ENCODE data around the gene PPP1R17.

GRCh38 chr7:31720366-31720765, 33.4 kb downstream of the PPP1R17 start:
- TF ChIP-seq POLR2A (IDR thresholded peaks at IDR 0.05), result no peak
- TF ChIP-seq CTCF (IDR thresholded peaks at IDR 0.05), result no peak
- TF ChIP-seq EP300 (IDR thresholded peaks at IDR 0.05), result no peak

Data from stomach (tissue), 4 donors.